Measurements from ENCODE around the gene PCDH11Y.
"Not testable (repeated sequence)": the region's sequence is repeated elsewhere in the genome, so short reads cannot be mapped to it uniquely, and the experiment has no call there.

The PCDH11Y gene

GRCh38 chrY:5000057-5000456 lies at the start of gene PCDH11Y:
Gene PCDH11Y (plus strand): TSS chrY:5000296. CDS start chrY:5057100, 56,804 bp downstream.
- not testable (repeated sequence) for DNase-seq (ENCODE audit: low spot score)

- not testable (repeated sequence) for DNase-seq (ENCODE audit: low spot score)
These were observed 32.2 kb upstream of the PCDH11Y start for GRCh38 chrY:4967894-4968293.

DNA sequence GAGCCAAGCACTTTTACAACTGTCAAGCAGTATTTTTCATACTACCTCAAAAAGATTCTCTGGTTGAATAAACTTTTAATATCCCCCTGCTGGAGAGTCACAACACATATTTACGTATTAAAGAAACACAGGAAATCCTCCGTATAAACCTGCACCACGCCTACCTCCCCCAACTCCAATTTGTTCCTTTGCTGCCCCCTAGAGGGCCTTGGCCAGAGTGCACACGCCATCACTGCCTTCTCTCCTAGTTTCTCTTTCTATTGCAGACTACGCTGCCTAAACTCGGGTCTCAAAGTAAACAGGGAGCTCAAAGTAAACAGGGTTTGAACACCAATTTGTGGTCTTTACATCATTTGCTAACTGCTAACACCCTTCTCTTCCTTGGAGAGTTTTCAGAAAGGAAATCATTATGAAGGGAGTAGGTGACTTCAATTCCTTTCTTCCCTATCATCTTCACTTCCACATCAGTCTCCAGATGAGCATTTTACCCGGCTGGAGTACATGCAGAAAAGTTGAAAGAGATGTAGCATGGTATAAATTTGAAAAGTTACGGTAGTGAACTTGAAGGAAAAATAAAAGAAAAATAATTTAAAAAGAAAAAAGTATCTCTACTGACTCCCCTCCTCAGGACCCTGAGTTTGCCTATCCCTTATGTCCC lies 8.2 kb upstream of the PCDH11Y start:
- not testable (repeated sequence) for DNase-seq (ENCODE audit: low spot score)

DNA sequence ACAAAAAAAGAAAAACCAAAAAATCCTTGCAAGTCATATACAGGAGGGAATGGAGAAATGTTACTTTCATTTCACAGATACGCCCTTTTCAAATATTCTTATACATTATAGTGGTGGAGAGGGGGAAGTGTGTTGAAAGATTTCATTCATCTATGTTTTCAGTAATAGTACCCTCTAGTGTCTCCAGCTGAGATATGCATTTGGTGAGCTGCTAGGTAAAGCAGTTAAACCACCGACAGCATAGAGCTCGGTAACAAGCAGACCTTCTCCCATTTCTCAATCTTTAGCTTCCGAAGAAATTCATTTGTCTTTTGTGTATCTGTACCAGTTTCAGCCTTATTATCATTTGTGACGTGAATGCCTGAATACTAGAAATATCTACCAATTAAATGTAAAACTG lies 5.2 kb upstream of the PCDH11Y start:
- not testable (repeated sequence) for DNase-seq (ENCODE audit: low spot score)

- not testable (repeated sequence) for DNase-seq (ENCODE audit: low spot score)
These were observed 2.5 kb downstream of the PCDH11Y start for GRCh38 chrY:5002476-5003184.

- not testable (repeated sequence) for DNase-seq (ENCODE audit: low spot score)
These were observed 39.0 kb downstream of the PCDH11Y start for GRCh38 chrY:5038972-5039523.

GRCh38 chrY:5083017-5083416 lies 82.9 kb downstream of the PCDH11Y start:
- DNase-seq (ENCODE audit: low spot score): not testable (repeated sequence)

GRCh38 chrY:5182998-5183397 lies 182.9 kb downstream of the PCDH11Y start:
- not testable (repeated sequence) for DNase-seq (ENCODE audit: low spot score)

- DNase-seq (ENCODE audit: low spot score): not testable (repeated sequence)
These were observed 215.0 kb downstream of the PCDH11Y start for GRCh38 chrY:5215116-5215515.

DNA sequence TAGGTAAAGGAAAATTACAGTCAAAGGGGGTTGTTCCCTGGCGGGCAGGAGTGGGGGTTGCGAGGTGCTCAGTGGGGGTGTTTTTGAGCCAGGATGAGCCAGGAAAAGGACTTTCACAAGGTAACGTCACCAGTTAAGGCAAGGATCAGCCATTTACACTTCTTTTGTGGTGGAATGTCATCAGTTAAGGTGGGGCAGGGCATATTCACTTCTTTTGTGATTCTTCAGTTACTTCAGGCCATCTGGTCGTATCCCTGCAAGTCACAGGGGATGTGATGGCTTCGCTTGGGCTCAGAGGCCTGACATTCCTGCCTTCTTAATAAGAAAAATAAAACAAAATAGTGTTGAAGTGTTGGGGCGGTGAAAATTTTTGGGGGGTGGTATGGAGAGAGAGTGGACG lies 324.8 kb downstream of the PCDH11Y start:
- not testable (repeated sequence) for DNase-seq (ENCODE audit: low spot score)

GRCh38 chrY:5342220-5342619 lies 342.1 kb downstream of the PCDH11Y start:
- DNase-seq (ENCODE audit: low spot score): not testable (repeated sequence)

DNA sequence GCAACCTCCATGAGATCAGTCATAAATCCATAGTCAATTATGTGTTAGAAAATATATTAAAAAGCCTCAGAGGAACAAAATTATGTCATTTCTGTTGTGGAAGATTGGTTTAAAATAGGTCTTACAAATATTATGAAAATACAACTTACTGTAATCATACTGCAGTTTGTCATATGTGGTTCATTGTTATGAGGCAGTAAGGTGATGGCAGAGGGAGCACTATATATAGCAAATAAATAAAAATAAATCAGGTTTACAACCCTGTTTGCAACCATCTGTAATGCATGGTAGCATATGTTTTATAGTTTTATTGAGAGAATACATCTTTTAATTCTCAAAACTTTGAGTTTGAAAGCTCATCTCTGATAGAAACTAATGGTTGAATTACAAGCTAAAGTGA lies 543.6 kb downstream of the PCDH11Y start:
- DNase-seq (ENCODE audit: low spot score): not testable (repeated sequence)

DNA sequence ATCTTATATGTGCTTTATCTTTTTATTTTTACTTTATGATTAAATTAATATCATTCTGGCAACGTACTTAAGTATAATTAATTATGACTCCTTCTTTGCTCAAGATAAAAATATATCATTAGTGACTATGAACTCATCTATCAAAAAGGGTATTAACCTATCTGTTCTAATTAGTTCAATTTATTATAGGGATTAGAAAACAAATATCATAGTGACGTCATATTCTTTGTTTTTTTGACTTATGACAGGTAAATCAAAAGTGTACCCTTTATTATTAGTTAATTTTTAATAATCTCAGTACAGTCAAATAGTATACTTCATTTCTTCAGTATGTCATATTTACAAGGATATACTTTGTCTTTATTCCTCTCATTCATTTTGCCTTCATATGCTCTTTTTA lies 638.5 kb downstream of the PCDH11Y start:
- not testable (repeated sequence) for DNase-seq (ENCODE audit: low spot score)

DNA sequence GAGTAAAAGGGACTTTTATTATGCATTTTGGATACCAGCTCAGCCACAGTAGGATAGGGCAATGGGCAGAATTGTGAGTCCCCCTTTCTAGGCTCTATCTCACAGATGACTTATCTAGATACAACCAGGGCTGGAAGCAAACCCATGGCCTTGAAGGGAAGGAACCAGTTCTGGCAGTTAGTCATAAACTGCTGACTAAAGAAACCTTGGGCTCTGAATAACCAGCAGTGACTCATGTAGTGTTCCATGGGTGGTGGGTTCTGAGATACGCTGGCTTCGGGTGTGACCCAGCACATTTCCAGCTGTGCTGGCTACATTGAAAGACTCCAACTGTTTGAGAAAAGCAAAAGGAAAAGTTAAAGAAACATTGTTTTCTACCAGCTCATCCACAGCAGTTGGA lies 679.2 kb downstream of the PCDH11Y start:
- DNase-seq (ENCODE audit: low spot score): not testable (repeated sequence)

GRCh38 chrY:5708727-5709126 lies 708.6 kb downstream of the PCDH11Y start:
- DNase-seq (ENCODE audit: low spot score): not testable (repeated sequence)

DNA sequence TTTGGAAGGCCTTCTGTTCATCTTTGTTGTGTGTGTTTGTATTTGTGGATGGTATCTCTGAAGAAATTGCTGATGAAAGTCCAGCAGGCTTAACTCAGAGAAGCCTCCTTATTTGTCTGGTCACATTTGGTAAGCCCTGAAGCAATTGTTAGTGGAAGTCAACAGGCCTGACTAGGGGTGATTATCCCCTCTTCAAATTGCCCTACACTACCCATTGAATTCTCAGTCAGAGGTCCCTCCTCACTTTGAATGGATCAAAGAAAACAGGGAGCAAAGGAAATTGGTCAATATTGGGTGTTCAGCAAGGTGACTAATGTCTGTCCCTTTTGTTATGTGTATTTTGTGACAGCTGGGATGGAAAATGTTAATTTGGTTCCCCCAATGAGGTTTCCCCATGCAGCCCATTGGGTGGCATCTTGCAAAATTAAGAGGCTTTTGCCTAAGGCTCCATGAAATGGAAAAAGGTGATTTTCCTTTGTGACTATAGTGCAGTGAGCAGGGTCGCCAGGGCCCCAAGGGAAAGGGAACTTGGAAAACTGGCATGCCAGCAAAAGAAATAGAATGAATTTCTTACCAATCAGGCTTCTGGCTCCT lies 709.8 kb downstream of the PCDH11Y start:
- not testable (repeated sequence) for DNase-seq (ENCODE audit: low spot score)

DNA sequence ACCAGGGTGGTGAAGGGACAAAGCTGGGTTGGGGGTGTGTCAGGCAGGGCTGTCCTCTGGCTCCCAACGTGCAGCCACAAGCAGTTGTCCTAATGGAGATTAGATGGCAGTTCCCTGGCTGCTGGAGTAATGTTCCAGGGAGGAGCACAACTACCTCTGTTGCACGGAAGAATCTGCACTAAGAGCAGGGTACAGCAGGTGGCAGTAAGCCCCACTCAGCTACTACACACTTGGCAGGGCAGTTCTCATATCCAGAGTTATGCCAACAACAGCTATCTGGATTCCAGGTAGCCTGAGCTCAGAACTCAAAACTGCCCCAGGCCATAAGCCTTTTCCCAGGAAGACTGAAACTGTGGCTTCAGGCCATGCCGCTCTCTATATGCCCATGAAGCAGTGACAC lies 761.3 kb downstream of the PCDH11Y start:
- not testable (repeated sequence) for DNase-seq (ENCODE audit: low spot score)

DNA sequence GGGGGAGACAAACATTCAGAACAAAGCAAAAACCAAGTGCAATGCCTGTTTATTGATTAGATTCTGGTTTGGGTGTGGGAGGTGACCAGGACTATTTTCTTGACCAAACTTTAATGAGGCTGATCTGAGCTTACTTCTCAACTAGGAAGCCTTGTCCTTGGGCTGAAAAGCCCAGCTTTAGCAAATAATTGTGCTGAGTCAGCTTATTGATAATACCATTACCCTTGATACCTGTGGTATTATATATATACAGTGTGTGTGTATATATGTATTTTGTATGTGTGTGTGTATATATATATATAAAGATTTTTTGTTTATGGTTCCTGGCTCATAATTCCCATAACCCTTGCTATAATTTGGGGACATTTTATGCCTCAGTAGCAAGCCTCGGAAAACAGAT lies 776.4 kb downstream of the PCDH11Y start:
- not testable (repeated sequence) for DNase-seq (ENCODE audit: low spot score)
